ENCODE results near the gene AOX1. TPM values are rescaled to one million over a fixed set of nuclear protein-coding genes. Genes with fewer than 3 reads are reported as not detected.
"Not testable (repeated sequence)": the region's sequence is repeated elsewhere in the genome, so short reads cannot be mapped to it uniquely, and the experiment has no call there.

Gene AOX1
- total and polyA plus RNA-seq, 2 of the 8 experiments (the other 6 are each of a cell fraction or from before 2014, with no cell fraction given): 5.6 to 8.3 TPM

DNA sequence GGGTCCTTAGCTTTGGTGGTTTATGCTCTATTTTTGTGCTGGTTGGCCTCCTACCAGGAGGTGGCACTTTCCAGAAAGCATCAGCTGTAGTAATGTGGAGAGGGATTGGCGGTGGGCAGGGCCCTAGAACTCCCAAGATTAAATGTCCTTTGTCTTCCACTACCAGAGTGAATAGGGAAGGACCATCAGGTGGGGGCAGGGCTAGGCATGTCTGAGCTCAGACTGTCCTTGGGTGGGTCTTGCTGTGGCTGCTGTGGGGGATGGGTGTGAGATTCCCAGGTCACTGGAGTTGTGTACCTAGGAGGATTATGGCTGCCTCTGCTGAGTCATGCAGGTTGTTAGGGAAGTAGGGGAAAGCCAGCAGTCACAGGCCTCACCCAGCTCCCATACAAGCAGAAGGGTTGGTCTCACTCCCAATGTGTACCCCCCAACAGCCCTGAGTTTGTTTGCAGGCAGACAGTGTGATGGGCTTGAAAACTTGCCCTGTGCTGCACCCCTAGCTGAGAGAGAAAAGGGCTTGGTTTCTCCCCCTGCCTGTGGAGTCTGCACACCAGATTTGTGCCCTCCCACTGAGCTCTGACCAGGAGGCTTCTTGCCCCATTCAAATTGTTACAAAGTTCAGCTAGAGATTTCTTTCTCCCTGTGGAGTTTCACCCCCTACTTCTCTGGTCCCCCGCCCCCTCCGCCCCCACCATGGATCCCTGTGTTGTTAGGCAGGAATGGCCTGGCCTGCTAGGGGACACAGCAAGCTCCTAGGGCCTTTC lies 62.9 kb downstream of the AOX1 start:
- peak overlapping the region; percentile 14; the same call in 1 of the 2 replicates for H4K8ac ChIP-seq (ENCODE audit: extremely low read depth, insufficient read depth, low read length)
- not testable (repeated sequence) for H3K9ac ChIP-seq (replicated peaks in 1 of 4; ENCODE audit: extremely low read depth in 1 of 4, low read depth in 3 of 4, low read length in 3 of 4); H3K4me3 ChIP-seq (ENCODE audit: extremely low read depth in 1 of 4, insufficient read depth in 2 of 4, low read depth in 3 of 4, low read length in 4 of 4); DNase-seq (ENCODE audit: low read depth in 1 of 2, low spot score in 2 of 2); H2BK120ac ChIP-seq (replicated peaks; ENCODE audit: low read depth, low read length); FAIRE-seq; H3K27me3 ChIP-seq (replicated peaks in 1 of 4; ENCODE audit: control insufficient read depth in 3 of 4, extremely low read depth in 1 of 4, insufficient read depth in 3 of 4, low read length in 3 of 4); H2BK20ac ChIP-seq (ENCODE audit: low read length); H3K79me1 ChIP-seq (ENCODE audit: low read depth, low read length); H4K20me1 ChIP-seq (replicated peaks in 1 of 2; ENCODE audit: control insufficient read depth in 1 of 2, insufficient read depth in 2 of 2, low read length in 2 of 2); H3K23me2 ChIP-seq (ENCODE audit: low read depth, low read length); H2AFZ ChIP-seq (ENCODE audit: low read length); H3K14ac ChIP-seq (ENCODE audit: insufficient read length); H3K23ac ChIP-seq (ENCODE audit: insufficient read length); H3K56ac ChIP-seq (replicated peaks; ENCODE audit: insufficient read length, low read depth, low read length); H2AK5ac ChIP-seq (ENCODE audit: low read depth, low read length); H3K9me3 ChIP-seq (ENCODE audit: insufficient read depth in 2 of 2, low read depth in 1 of 2, low read length in 1 of 2); H3K79me2 ChIP-seq (ENCODE audit: control insufficient read depth in 1 of 2, insufficient read depth in 2 of 2, low read length in 2 of 2); H2BK15ac ChIP-seq (ENCODE audit: low read length); H4K5ac ChIP-seq (ENCODE audit: insufficient read length, low read depth, low read length); H3K4me1 ChIP-seq (replicated peaks in 1 of 4; ENCODE audit: control insufficient read depth in 3 of 4, insufficient read depth in 4 of 4, low read length in 3 of 4); H4K91ac ChIP-seq (replicated peaks; ENCODE audit: insufficient read length, low read length); H3K27ac ChIP-seq (ENCODE audit: low read depth, low read length); H3K4ac ChIP-seq (replicated peaks; ENCODE audit: insufficient read length, low read depth, low read length); H3K36me3 ChIP-seq (ENCODE audit: control insufficient read depth in 2 of 4, insufficient read depth in 4 of 4, low read length in 3 of 4)
- H2BK12ac ChIP-seq (ENCODE audit: low read depth, low read length): 0 out of 2 replicates have a peak overlapping the region, but pooled peaks have one; percentile 17
- 0 out of 2 replicates have a peak overlapping the region, but pooled peaks have one; percentile 49 for H2BK5ac ChIP-seq (ENCODE audit: low read depth, low read length)
- ChIA-PET CTCF (ENCODE audit: partially characterized antibody) (interaction anchor here (0.6 to 1.5 kb wide), 7 partner anchors 8 to 647 kb away, joined by 3 to 6 read pairs (median 3); no protein-coding TSS in a partner anchor), POLR2A (ENCODE audit: partially characterized antibody) (interaction anchor here (1.0 to 1.7 kb wide), 4 partner anchors 22 to 119 kb away, joined by 3 to 4 read pairs (median 3); partner anchors contain the start of gene AOX1)
- WGBS, 2 experiments (ENCODE audit: extremely low coverage in 1 of 2, insufficient coverage in 1 of 2, insufficient read length in 1 of 2, insufficient replicate concordance in 2 of 2, low coverage in 1 of 2, low lambda C conversion rate in 2 of 2, missing lambda C conversion rate in 1 of 2): 94% methylated on average over 3 of the region's 3 CpGs; no CpG with 5 or more reads in 1 of the 2 experiments
- H3K18ac ChIP-seq (ENCODE audit: extremely low read depth, low read length): peak overlapping the region; percentile 93; the same call in 1 of the 2 replicates
- peak overlapping the region in 1 of 2 experiments; percentile 34; a peak in 1 of 4 replicates for H3K4me2 ChIP-seq (ENCODE audit: insufficient read depth in 1 of 2, low read depth in 2 of 2, low read length in 2 of 2)
